IMR-90 (cell line): Measurements from ENCODE around the gene AHCYL2. TPM values are rescaled to one million over a fixed set of nuclear protein-coding genes. Genes with fewer than 3 reads are reported as not detected.
A peak's percentile ranks its signal among the peaks of the same experiment; 100 is the strongest.

Source experiments
- ATAC-seq: fragments of 200-7000 bp; cut with Tn5 transposase; 2 replicates; pipeline ENCODE4 v1.9.1; 2020; ENCODE audit warnings: low read depth, mild to moderate bottlenecking, moderate library complexity
- BruUV-seq: library from RNA; stranded (reverse); fragments of 400-500 nt; replicated peaks from 2 replicates; lab custom pipeline; 2021; lab: Mats Ljungman, UMichigan
- CTCF ChIA-PET: fragments of 300-600 bp; formaldehyde crosslinking; extraction: SDS; loops from one replicate; lab custom pipeline; 2021; ENCODE audit warnings: antibody characterized with exemption; lab: Yijun Ruan, JAX
- POLR2A ChIA-PET: fragments of 300-600 bp; sonication (Branson Sonifier 250); formaldehyde crosslinking; loops from one replicate; lab custom pipeline; 2022; ENCODE audit warnings: antibody characterized with exemption; ENCODE audit not compliant: unreplicated experiment; lab: Charles Lee
- DNase-seq: peaks from one replicate; pipeline ENCODE4 v3.0.0; 2013
- H2AFZ ChIP-seq: replicated peaks from 2 replicates; pipeline ENCODE3; 2013; ENCODE audit warnings: low read length, mild to moderate bottlenecking; ENCODE audit not compliant: poor library complexity
- H2AK5ac ChIP-seq: 2 replicates; pipeline ENCODE4 v1.6.1; 2013; ENCODE audit warnings: low read depth, low read length, inconsistent platforms
- H2AK9ac ChIP-seq: replicated peaks from 2 replicates; pipeline ENCODE3; 2013; ENCODE audit warnings: mild to moderate bottlenecking, low read depth, low read length, moderate library complexity; ENCODE audit not compliant: poor library complexity
- H2BK120ac ChIP-seq: 2 replicates; pipeline ENCODE4 v1.6.1; 2013; ENCODE audit warnings: low read depth, low read length, inconsistent platforms
- H2BK15ac ChIP-seq: 3 replicates; pipeline ENCODE4 v1.6.1; 2013; ENCODE audit warnings: low read depth, low read length, inconsistent platforms
- H2BK20ac ChIP-seq: 2 replicates; pipeline ENCODE4 v1.6.1; 2013; ENCODE audit warnings: low read depth, mild to moderate bottlenecking, inconsistent platforms, low read length, moderate library complexity
- H2BK5ac ChIP-seq: 2 replicates; pipeline ENCODE4 v1.6.1; 2013; ENCODE audit warnings: mild to moderate bottlenecking, low read depth, low read length, inconsistent platforms; ENCODE audit not compliant: poor library complexity, severe bottlenecking
- H3K14ac ChIP-seq: replicated peaks from 2 replicates; pipeline ENCODE4 v1.6.1; 2013; ENCODE audit warnings: low read depth, low read length, inconsistent platforms
- H3K18ac ChIP-seq: 2 replicates; pipeline ENCODE4 v1.6.1; 2013; ENCODE audit warnings: low read depth, low read length, control low read depth
- H3K23ac ChIP-seq: 2 replicates; pipeline ENCODE4 v1.6.1; 2013; ENCODE audit warnings: low read depth, low read length, inconsistent platforms
- H3K27ac ChIP-seq: 2 replicates; pipeline ENCODE4 v1.5.1; 2013; ENCODE audit warnings: mild to moderate bottlenecking, control low read depth, low read length; ENCODE audit not compliant: insufficient read depth
- H3K27me3 ChIP-seq: 2 replicates; pipeline ENCODE4 v1.6.1; 2013; ENCODE audit warnings: low read length; ENCODE audit not compliant: control insufficient read depth, insufficient read depth
- H3K36me3 ChIP-seq: 2 replicates; pipeline ENCODE4 v1.6.1; 2013; ENCODE audit warnings: low read length, mixed read lengths; ENCODE audit not compliant: control insufficient read depth, insufficient read depth
- H3K4ac ChIP-seq: 2 replicates; pipeline ENCODE4 v1.6.1; 2013; ENCODE audit warnings: low read depth, low read length, inconsistent platforms
- H3K4me1 ChIP-seq: 2 replicates; pipeline ENCODE4 v1.6.1; 2013; ENCODE audit warnings: low read length, mixed read lengths; ENCODE audit not compliant: control insufficient read depth, insufficient read depth
- H3K4me2 ChIP-seq: 2 replicates; pipeline ENCODE4 v1.6.1; 2013; ENCODE audit warnings: low read depth, mild to moderate bottlenecking, control low read depth, low read length, moderate library complexity
- H3K4me3 ChIP-seq: 2 replicates; pipeline ENCODE4 v1.5.1; 2013; ENCODE audit warnings: low read depth, mild to moderate bottlenecking, control low read depth, low read length, moderate library complexity; ENCODE audit not compliant: insufficient read depth
- H3K56ac ChIP-seq: 2 replicates; pipeline ENCODE4 v1.6.1; 2013; ENCODE audit warnings: low read length, inconsistent platforms; ENCODE audit not compliant: insufficient read depth; ENCODE audit errors: extremely low read depth
- H3K79me1 ChIP-seq, 2 experiments: 2 replicates each; pipeline ENCODE4 v1.6.1; 2013; ENCODE audit warnings: low read length in 2 of 2, inconsistent platforms in 1 of 2, low read depth in 1 of 2
- H3K9ac ChIP-seq: 2 replicates; pipeline ENCODE4 v1.6.1; 2013; ENCODE audit warnings: low read depth, low read length, control low read depth
- H3K9me1 ChIP-seq: 2 replicates; pipeline ENCODE4 v1.6.1; 2013; ENCODE audit warnings: low read length, inconsistent platforms; ENCODE audit not compliant: insufficient read depth
- H3K9me3 ChIP-seq: 2 replicates; pipeline ENCODE4 v1.6.1; 2013; ENCODE audit warnings: low read length; ENCODE audit not compliant: control insufficient read depth, insufficient read depth
- H4K20me1 ChIP-seq: 2 replicates; pipeline ENCODE4 v1.6.1; 2013; ENCODE audit warnings: low read length, inconsistent platforms; ENCODE audit not compliant: insufficient read depth
- H4K5ac ChIP-seq: 2 replicates; pipeline ENCODE4 v1.6.1; 2013; ENCODE audit warnings: mild to moderate bottlenecking, low read depth, low read length, control low read depth
- H4K8ac ChIP-seq, 2 experiments: 2 replicates each; pipeline ENCODE4 v1.6.1; 2013; ENCODE audit warnings: low read depth in 2 of 2, low read length in 2 of 2, control low read depth in 1 of 2, inconsistent platforms in 1 of 2
- H4K91ac ChIP-seq: 2 replicates; pipeline ENCODE4 v1.6.1; 2013; ENCODE audit warnings: low read depth, low read length, inconsistent platforms; ENCODE audit not compliant: insufficient read depth
- BHLHE40 ChIP-seq: fragments of 150-350 bp; IDR thresholded peaks from 2 replicates; pipeline ENCODE4 v1.6.1; 2016; ENCODE audit warnings: mild to moderate bottlenecking, low read depth, low read length
- CEBPB ChIP-seq: IDR thresholded peaks from 2 replicates; pipeline ENCODE4 v1.6.1; 2012; ENCODE audit warnings: low read depth, low read length, improper control_type of control experiment
- CHD1 ChIP-seq: IDR thresholded peaks from 2 replicates; pipeline ENCODE4 v1.6.1; 2012; ENCODE audit warnings: low read depth, low read length, improper control_type of control experiment
- ELK1 ChIP-seq: fragments of 150-350 bp; IDR thresholded peaks from 2 replicates; pipeline ENCODE4 v1.6.1; 2016; ENCODE audit warnings: low read depth, mild to moderate bottlenecking, low read length, moderate library complexity, borderline replicate concordance
- MAFK ChIP-seq: IDR thresholded peaks from 2 replicates; pipeline ENCODE4 v1.6.1; 2012; ENCODE audit warnings: low read depth, low read length, improper control_type of control experiment
- MAZ ChIP-seq: IDR thresholded peaks from 2 replicates; pipeline ENCODE4 v1.6.1; 2012; ENCODE audit warnings: low read depth, mild to moderate bottlenecking, low read length, improper control_type of control experiment, moderate library complexity, borderline replicate concordance
- MXI1 ChIP-seq: IDR thresholded peaks from 2 replicates; pipeline ENCODE4 v1.6.1; 2012; ENCODE audit warnings: low read depth, mild to moderate bottlenecking, low read length, moderate library complexity, borderline replicate concordance
- NFE2L2 ChIP-seq: fragments of 150-350 bp; IDR thresholded peaks from 2 replicates; pipeline ENCODE4 v1.6.1; 2016; ENCODE audit warnings: low read depth, mild to moderate bottlenecking, low read length
- POLR2A ChIP-seq: IDR thresholded peaks from 2 replicates; pipeline ENCODE4 v1.6.1; 2012; ENCODE audit warnings: mild to moderate bottlenecking, low read depth, low read length
- RAD21 ChIP-seq: IDR thresholded peaks from 2 replicates; pipeline ENCODE4 v1.6.1; 2012; ENCODE audit warnings: low read length, improper control_type of control experiment
- RFX5 ChIP-seq: IDR thresholded peaks from 2 replicates; pipeline ENCODE4 v1.8.0; 2012; ENCODE audit warnings: low read depth, mild to moderate bottlenecking, low read length, moderate library complexity
- SMC3 ChIP-seq: fragments of 150-350 bp; IDR thresholded peaks from 2 replicates; pipeline ENCODE4 v1.6.1; 2016; ENCODE audit warnings: low read depth, mild to moderate bottlenecking, antibody characterized with exemption, low read length, moderate library complexity
- USF2 ChIP-seq: fragments of 150-350 bp; IDR thresholded peaks from 2 replicates; pipeline ENCODE4 v1.6.1; 2017; ENCODE audit warnings: mild to moderate bottlenecking, antibody characterized with exemption, low read length, low read depth
- WGBS, 2 experiments: methylation state at CpG; one replicate each; pipeline versions ENCODE4 v1.1.5 to v1.1.7; 2013; ENCODE audit warnings: missing lambda C conversion rate in 2 of 2; ENCODE audit not compliant: insufficient read length in 1 of 2; ENCODE audit errors: extremely low coverage in 2 of 2; 5-methylcytosine and 5-hydroxymethylcytosine counted together
- dilution Hi-C: fragments of 300-500 bp; cut with HindIII; formaldehyde crosslinking; loops from one replicate; pipeline ENCODE4 v1.14.3; 2018; ENCODE audit warnings: low sequenced_read_pairs; ENCODE audit not compliant: unreplicated experiment
- in situ Hi-C: fragments of 300-500 bp; cut with MboI; formaldehyde crosslinking; loops from 3 replicates; pipeline ENCODE4 v1.14.3; 2019; ENCODE audit warnings: low sequenced_read_pairs, inconsistent platforms, mixed read lengths
- intact Hi-C: fragments of 100-400 bp; cut with micrococcal nuclease; formaldehyde crosslinking; loops from 2 replicates; pipeline ENCODE4 v1.10.0; 2022
- polyA plus RNA-seq, 3 experiments: library from polyadenylated mRNA; depleted of rRNA; stranded (reverse); fragments of >200 nt; gene quantifications; 2 replicates each; pipeline ENCODE4 v1.2.3, GENCODE V29; 2012; ENCODE audit warnings: low replicate concordance in 1 of 3
- total RNA-seq: library from RNA; depleted of rRNA; stranded (reverse); fragments of >200 nt; gene quantifications from 2 replicates; pipeline ENCODE4 v1.2.3, GENCODE V29; 2012
- TF ChIP-seq, protein P1 (sequence below): conservative IDR thresholded peaks from 2 replicates; pipeline ENCODE4 v1.5.1; 2012; ENCODE audit warnings: mild to moderate bottlenecking, low read depth, low read length, improper control_type of control experiment

Gene AHCYL2
- total and polyA plus RNA-seq, 2 of the 4 experiments (the other 2 are of a cell fraction): 5.7 to 7.6 TPM

GRCh38 chr7:129189661-129190310 lies 35.0 kb upstream of the AHCYL2 start (continued):
- TF ChIP-seq MXI1: no peak

DNA sequence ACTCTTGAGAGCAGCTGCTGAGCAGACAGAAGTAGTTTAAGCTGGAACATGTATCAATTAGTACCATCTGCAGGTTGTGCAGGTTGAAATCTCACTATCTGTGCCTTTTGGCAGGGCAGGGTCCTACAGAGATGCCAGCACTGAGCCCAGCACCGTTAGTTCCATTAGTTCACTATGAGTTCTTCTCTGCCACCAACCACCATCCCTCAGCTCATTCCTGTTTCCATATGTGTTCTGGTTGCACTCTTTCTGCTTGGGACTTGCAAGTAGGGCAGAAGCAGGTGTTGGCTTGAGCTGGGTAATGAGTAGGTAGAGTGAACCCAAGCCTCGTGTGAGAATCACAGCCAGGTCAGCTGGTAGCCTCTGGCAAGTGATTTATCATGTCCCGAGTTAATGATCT lies 33.6 kb upstream of the AHCYL2 start:
- BruUV-seq: no TSS peak

More for the DNA sequence above, 33.6 kb upstream of the AHCYL2 start:
- intact Hi-C loops: no loop called here
- no peak overlapping the region for H4K8ac ChIP-seq
- WGBS, 2 experiments: 58% methylated on average over 2 of the region's 3 CpGs; no CpG with 5 or more reads in 1 of the 2 experiments
- H3K23ac ChIP-seq: 0 out of 2 replicates have a peak overlapping the region, but pooled peaks have one; percentile 7
- no peak overlapping the region for H3K9ac ChIP-seq
- no peaks in the 10 kb centered on the region for H3K36me3 ChIP-seq
- no peak overlapping the region for H3K27ac ChIP-seq
- H4K20me1 ChIP-seq: peaks cover 41% of the 10 kb centered on the region
- H3K27me3 ChIP-seq: peaks cover 8% of the 10 kb centered on the region
- H2BK5ac ChIP-seq: no peak overlapping the region
- H2AK9ac ChIP-seq: no peak overlapping the region
- no peak overlapping the region for H2AFZ ChIP-seq
- H3K4me2 ChIP-seq: no peak overlapping the region
- H3K4me3 ChIP-seq: no peak overlapping the region
- H3K79me1 ChIP-seq: peaks cover 18 to 45% of the 10 kb centered on the region in 2 experiments; a peak in 3 of 4 replicates
- no peak overlapping the region for H4K5ac ChIP-seq
- no peak overlapping the region for H3K56ac ChIP-seq
- POLR2A ChIA-PET: no interaction called here
- DNase-seq: no peak
- H2BK120ac ChIP-seq: no peak overlapping the region
- H3K9me3 ChIP-seq: no peaks in the 10 kb centered on the region
- no peak overlapping the region for H4K91ac ChIP-seq
- TF ChIP-seq CHD1 (no peak), MAZ (no peak), ELK1 (no peak), USF2 (no peak), BHLHE40 (no peak), NFE2L2 (no peak), POLR2A (no peak), MXI1 (no peak), MAFK (no peak), CEBPB (no peak), RFX5 (no peak), SMC3 (no peak), RAD21 (no peak)
- TF ChIP-seq, protein P1, sequence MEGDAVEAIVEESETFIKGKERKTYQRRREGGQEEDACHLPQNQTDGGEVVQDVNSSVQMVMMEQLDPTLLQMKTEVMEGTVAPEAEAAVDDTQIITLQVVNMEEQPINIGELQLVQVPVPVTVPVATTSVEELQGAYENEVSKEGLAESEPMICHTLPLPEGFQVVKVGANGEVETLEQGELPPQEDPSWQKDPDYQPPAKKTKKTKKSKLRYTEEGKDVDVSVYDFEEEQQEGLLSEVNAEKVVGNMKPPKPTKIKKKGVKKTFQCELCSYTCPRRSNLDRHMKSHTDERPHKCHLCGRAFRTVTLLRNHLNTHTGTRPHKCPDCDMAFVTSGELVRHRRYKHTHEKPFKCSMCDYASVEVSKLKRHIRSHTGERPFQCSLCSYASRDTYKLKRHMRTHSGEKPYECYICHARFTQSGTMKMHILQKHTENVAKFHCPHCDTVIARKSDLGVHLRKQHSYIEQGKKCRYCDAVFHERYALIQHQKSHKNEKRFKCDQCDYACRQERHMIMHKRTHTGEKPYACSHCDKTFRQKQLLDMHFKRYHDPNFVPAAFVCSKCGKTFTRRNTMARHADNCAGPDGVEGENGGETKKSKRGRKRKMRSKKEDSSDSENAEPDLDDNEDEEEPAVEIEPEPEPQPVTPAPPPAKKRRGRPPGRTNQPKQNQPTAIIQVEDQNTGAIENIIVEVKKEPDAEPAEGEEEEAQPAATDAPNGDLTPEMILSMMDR: no peak
- CTCF ChIA-PET: no interaction called here
- H2BK15ac ChIP-seq: no peak overlapping the region
- in situ Hi-C loops: no loop called here
- no peak for ATAC-seq
- dilution Hi-C loops: no loop called here
- H2BK20ac ChIP-seq: no peak overlapping the region
- H3K9me1 ChIP-seq: peaks cover 10% of the 10 kb centered on the region
- no peak overlapping the region for H3K4ac ChIP-seq
- H3K4me1 ChIP-seq: peaks cover 6% of the 10 kb centered on the region
- H2AK5ac ChIP-seq: no peak overlapping the region
- H3K14ac ChIP-seq: no peak overlapping the region
- H3K18ac ChIP-seq: no peak overlapping the region
